GM12892 (cell line): ENCODE measurements around the gene LYRM4.

Experiments
- POLR2A ChIP-seq: IDR thresholded peaks from 2 replicates; pipeline ENCODE4 v1.6.1; 2011; ENCODE audit warnings: low read depth, low read length, control low read depth
- POLR2AphosphoS5 ChIP-seq: IDR thresholded peaks from 2 replicates; pipeline ENCODE4 v1.6.1; 2011; ENCODE audit warnings: low read depth, low read length, control low read depth
- TAF1 ChIP-seq: IDR thresholded peaks from 2 replicates; pipeline ENCODE4 v1.6.1; 2011; ENCODE audit warnings: low read depth, mild to moderate bottlenecking, control low read depth, low read length, borderline replicate concordance

- TF ChIP-seq POLR2A, result no peak
- TF ChIP-seq TAF1, result no peak
- TF ChIP-seq POLR2AphosphoS5, result no peak
Measured at GRCh38 chr6:5277589-5277988, 16.8 kb upstream of the LYRM4 start.
